Skeletal muscle tissue (tissue), 4 donors: ENCODE measurements around the gene S100PBP. TPM values are rescaled to one million over a fixed set of nuclear protein-coding genes. Genes with fewer than 3 reads are reported as not detected.
"Not testable (repeated sequence)": the region's sequence is repeated elsewhere in the genome, so short reads cannot be mapped to it uniquely, and the experiment has no call there.

Experiments used
- H3K27ac ChIP-seq: one replicate; pipeline ENCODE4 v1.7.0; 2013; ENCODE audit warnings: mild to moderate bottlenecking, low read depth, low read length, inconsistent platforms
- H3K27me3 ChIP-seq, 3 donors: one replicate each; pipeline ENCODE4 v1.7.0; 2013; ENCODE audit warnings: low read length in 3 of 3; ENCODE audit not compliant: control insufficient read depth in 3 of 3, insufficient read depth in 3 of 3
- H3K36me3 ChIP-seq, 3 donors: one replicate each; pipeline ENCODE4 v1.7.0; 2013; ENCODE audit warnings: low read length in 3 of 3; ENCODE audit not compliant: control insufficient read depth in 3 of 3, insufficient read depth in 3 of 3
- H3K4me1 ChIP-seq, 3 donors: one replicate each; pipeline ENCODE4 v1.7.0; 2013; ENCODE audit warnings: low read length in 3 of 3, mild to moderate bottlenecking in 3 of 3; ENCODE audit not compliant: control insufficient read depth in 3 of 3, insufficient read depth in 3 of 3
- H3K4me3 ChIP-seq, 3 donors: one replicate each; pipeline ENCODE4 v1.7.0; 2013; ENCODE audit warnings: low read length in 3 of 3
- H3K9ac ChIP-seq, 3 donors: one replicate each; pipeline ENCODE4 v1.7.0; 2013; ENCODE audit warnings: low read length in 3 of 3, mild to moderate bottlenecking in 3 of 3, moderate library complexity in 2 of 3, low read depth in 1 of 3
- H3K9me3 ChIP-seq, 3 donors: one replicate each; pipeline ENCODE4 v1.7.0; 2013; ENCODE audit warnings: low read length in 3 of 3; ENCODE audit not compliant: control insufficient read depth in 3 of 3
- total RNA-seq: library from RNA; depleted of rRNA; stranded (reverse); fragments of >200 nt; gene quantifications from one replicate; pipeline ENCODE4 v1.2.3, GENCODE V29; 2014
- donor health status: Osteomylitis.

The S100PBP gene
- total RNA-seq, 1 donor from 2014 or later, result 22.4 TPM

GRCh38 chr1:32784817-32785216 is 32.6 kb upstream of the S100PBP start:
- no peak overlapping the region for H3K27ac ChIP-seq
- peaks cover 34 to 67% (median 63%) of the 10 kb centered on the region in 3 donors for H3K36me3 ChIP-seq
- H3K4me3 ChIP-seq, result no peak overlapping the region

GRCh38 chr1:32786856-32787255 is 30.6 kb upstream of the S100PBP start:
- Histone ChIP-seq H3K27ac (no peak overlapping the region), H3K9me3 (no peaks in the 10 kb centered on the region), H3K36me3 (peaks cover 27 to 57% (median 49%) of the 10 kb centered on the region in 3 donors), H3K4me1 (no peaks in the 10 kb centered on the region), H3K4me3 (no peak overlapping the region), H3K27me3 (no peaks in the 10 kb centered on the region), H3K9ac (no peak overlapping the region)

More at GRCh38 chr1:32784817-32785216, 32.6 kb upstream of the S100PBP start:
- Histone ChIP-seq H3K27me3 (no peaks in the 10 kb centered on the region), H3K4me1 (no peaks in the 10 kb centered on the region), H3K9ac (no peak overlapping the region), H3K9me3 (no peaks in the 10 kb centered on the region)

- not testable (repeated sequence) for H3K9me3 ChIP-seq, H3K27me3 ChIP-seq, H3K9ac ChIP-seq, H3K27ac ChIP-seq, H3K4me1 ChIP-seq, H3K4me3 ChIP-seq
- H3K36me3 ChIP-seq, result peaks cover 18 to 37% (median 36%) of the 10 kb centered on the region in 3 donors
Measured at GRCh38 chr1:32789356-32789755, 28.1 kb upstream of the S100PBP start.

- peaks cover 14 to 23% (median 19%) of the 10 kb centered on the region in 3 donors for H3K36me3 ChIP-seq
- H3K27me3 ChIP-seq, result no peaks in the 10 kb centered on the region
- H3K9me3 ChIP-seq, result no peaks in the 10 kb centered on the region
- H3K4me3 ChIP-seq, result no peak overlapping the region
- H3K4me1 ChIP-seq, result no peaks in the 10 kb centered on the region
- no peak overlapping the region for H3K27ac ChIP-seq
- no peak overlapping the region for H3K9ac ChIP-seq
Measured at GRCh38 chr1:32791881-32792280, 25.6 kb upstream of the S100PBP start.

GRCh38 chr1:32795763-32796162 is 21.7 kb upstream of the S100PBP start:
- H3K4me1 ChIP-seq, H3K4me3 ChIP-seq, H3K9me3 ChIP-seq, H3K9ac ChIP-seq, H3K27me3 ChIP-seq, H3K27ac ChIP-seq: not testable (repeated sequence)
- peaks cover 13 to 22% (median 15%) of the 10 kb centered on the region in 3 donors for H3K36me3 ChIP-seq

- no peak overlapping the region for H3K9ac ChIP-seq
- peaks cover 10 to 27% (median 13%) of the 10 kb centered on the region in 3 donors for H3K36me3 ChIP-seq
- no peaks in the 10 kb centered on the region for H3K27me3 ChIP-seq
- H3K4me1 ChIP-seq, result no peaks in the 10 kb centered on the region
- no peak overlapping the region for H3K27ac ChIP-seq
- H3K9me3 ChIP-seq, result no peaks in the 10 kb centered on the region
- H3K4me3 ChIP-seq, result no peak overlapping the region
Measured at GRCh38 chr1:32797456-32797855, 20.0 kb upstream of the S100PBP start.

GRCh38 chr1:32798191-32798590 is 19.3 kb upstream of the S100PBP start:
- no peaks in the 10 kb centered on the region for H3K27me3 ChIP-seq
- no peaks in the 10 kb centered on the region for H3K4me1 ChIP-seq
- peaks cover 10 to 29% (median 12%) of the 10 kb centered on the region in 3 donors for H3K36me3 ChIP-seq
- H3K9ac ChIP-seq, result no peak overlapping the region
- H3K4me3 ChIP-seq, result no peak overlapping the region
- H3K27ac ChIP-seq, result no peak overlapping the region
- H3K9me3 ChIP-seq, result no peaks in the 10 kb centered on the region

- H3K9ac ChIP-seq, result no peak overlapping the region
- H3K4me3 ChIP-seq, result no peak overlapping the region
- H3K36me3 ChIP-seq, result peaks cover 10 to 27% (median 12%) of the 10 kb centered on the region in 3 donors
- no peaks in the 10 kb centered on the region for H3K27me3 ChIP-seq
- no peaks in the 10 kb centered on the region for H3K4me1 ChIP-seq
- no peaks in the 10 kb centered on the region for H3K9me3 ChIP-seq
- no peak overlapping the region for H3K27ac ChIP-seq
Measured at GRCh38 chr1:32798679-32799416, 18.6 kb upstream of the S100PBP start.

GRCh38 chr1:32801096-32801715 is 16.2 kb upstream of the S100PBP start:
- no peak overlapping the region for H3K27ac ChIP-seq
- no peaks in the 10 kb centered on the region for H3K9me3 ChIP-seq
- no peaks in the 10 kb centered on the region for H3K4me1 ChIP-seq
- H3K9ac ChIP-seq, result no peak overlapping the region
- peaks cover 8 to 32% (median 16%) of the 10 kb centered on the region in 3 donors for H3K36me3 ChIP-seq
- H3K4me3 ChIP-seq, result no peak overlapping the region
- H3K27me3 ChIP-seq, result no peaks in the 10 kb centered on the region

GRCh38 chr1:32804460-32804859 is 13.0 kb upstream of the S100PBP start:
- H3K4me1 ChIP-seq, H3K4me3 ChIP-seq, H3K9me3 ChIP-seq, H3K27ac ChIP-seq, H3K9ac ChIP-seq, H3K27me3 ChIP-seq: not testable (repeated sequence)
- H3K36me3 ChIP-seq, result peaks cover 14 to 33% (median 15%) of the 10 kb centered on the region in 3 donors
